B cell (primary cell): Measurements from ENCODE around the gene TUSC1. TPM values are rescaled to one million over a fixed set of nuclear protein-coding genes. Genes with fewer than 3 reads are reported as not detected.
"Not testable (repeated sequence)": the region's sequence is repeated elsewhere in the genome, so short reads cannot be mapped to it uniquely, and the experiment has no call there.

Experiments used
- ATAC-seq: fragments of 200-7000 bp; cut with Tn5 transposase; one replicate; pipeline ENCODE4 v1.10.0; 2021; ENCODE audit warnings: low read depth, mild to moderate bottlenecking, moderate number of reproducible peaks, moderate library complexity
- CTCF ChIA-PET: fragments of 350-600 bp; sonication (Branson Sonifier 250); formaldehyde crosslinking; loops from one replicate; lab custom pipeline; 2021; ENCODE audit warnings: antibody characterized with exemption, inconsistent platforms; lab: Charles Lee
- POLR2A ChIA-PET: fragments of 350-600 bp; sonication (Branson Sonifier 250); formaldehyde crosslinking; loops from one replicate; lab custom pipeline; 2021; ENCODE audit warnings: antibody characterized with exemption; lab: Charles Lee
- DNase-seq: peaks from one replicate; pipeline ENCODE4 v3.0.0; 2013
- H2AFZ ChIP-seq: 2 replicates; pipeline ENCODE4 v1.6.1; 2012; ENCODE audit warnings: mild to moderate bottlenecking, low read depth, low read length; ENCODE audit not compliant: insufficient read depth, poor library complexity, severe bottlenecking
- H3K27ac ChIP-seq, 2 donors: 1 replicate in 1 of 2; 2 replicates in 1 of 2; pipeline ENCODE4 v1.5.1; 2012 to 2013; ENCODE audit warnings: low read length in 2 of 2, mild to moderate bottlenecking in 2 of 2, moderate library complexity in 1 of 2
- H3K27me3 ChIP-seq, 4 experiments: fragments of 200-600 bp in 1 of 4; sonication (generic) in 1 of 4; replicated peaks in 1 of 4; 1 replicate in 2 of 4; 2 replicates in 2 of 4; pipeline versions ENCODE4 v1.6.1 to v1.7.0; 2013 to 2016; ENCODE audit warnings: low read length in 3 of 4, mild to moderate bottlenecking in 2 of 4, mixed read lengths in 1 of 4, moderate library complexity in 1 of 4; ENCODE audit not compliant: insufficient read depth in 4 of 4, control insufficient read depth in 3 of 4; ENCODE audit errors: control extremely low read depth in 1 of 4
- H3K36me3 ChIP-seq, 2 experiments: replicated peaks in 1 of 2; 1 replicate in 1 of 2; 2 replicates in 1 of 2; pipeline versions ENCODE4 v1.6.1 to v1.7.1; 2013; ENCODE audit warnings: low read length in 1 of 2; ENCODE audit not compliant: insufficient read depth in 2 of 2, control insufficient read depth in 1 of 2; ENCODE audit errors: control extremely low read depth in 1 of 2, extremely low read depth in 1 of 2
- H3K4me1 ChIP-seq, 2 donors: fragments of 200-600 bp in 1 of 2; sonication (generic) in 1 of 2; 1 replicate in 1 of 2; 2 replicates in 1 of 2; pipeline versions ENCODE4 v1.5.1 to v1.6.1; 2013 to 2017; ENCODE audit warnings: low read length in 2 of 2; ENCODE audit not compliant: control insufficient read depth in 2 of 2, insufficient read depth in 2 of 2
- H3K4me2 ChIP-seq: replicated peaks from 2 replicates; pipeline ENCODE3; 2012; ENCODE audit warnings: mild to moderate bottlenecking, low read depth, low read length; ENCODE audit not compliant: poor library complexity, severe bottlenecking
- H3K4me3 ChIP-seq, 5 experiments: fragments of 200-600 bp in 1 of 5; sonication (generic) in 1 of 5; 1 replicate in 3 of 5; 2 replicates in 2 of 5; pipeline versions ENCODE4 v1.5.1 to v1.7.0; 2011 to 2016; ENCODE audit warnings: low read length in 4 of 5, mild to moderate bottlenecking in 4 of 5, low read depth in 2 of 5, control low read depth in 1 of 5, moderate library complexity in 1 of 5; ENCODE audit not compliant: insufficient read depth in 1 of 5; ENCODE audit errors: control extremely low read depth in 1 of 5, extremely low read depth in 1 of 5
- H3K79me2 ChIP-seq: fragments of 200-600 bp; sonication (generic); one replicate; pipeline ENCODE4 v1.6.0; 2016; ENCODE audit warnings: low read length; ENCODE audit not compliant: control insufficient read depth, insufficient read depth
- H3K9ac ChIP-seq: fragments of 200-600 bp; sonication (generic); 2 replicates; pipeline ENCODE4 v1.6.1; 2017; ENCODE audit warnings: mild to moderate bottlenecking, low read length, moderate library complexity
- H3K9me3 ChIP-seq, 3 donors: one replicate each; pipeline versions ENCODE4 v1.6.1 to v1.7.1; 2013; ENCODE audit warnings: low read length in 2 of 3; ENCODE audit not compliant: control insufficient read depth in 2 of 3, insufficient read depth in 1 of 3; ENCODE audit errors: control extremely low read depth in 1 of 3
- H4K20me1 ChIP-seq: 2 replicates; pipeline ENCODE4 v1.6.0; 2012; ENCODE audit warnings: mild to moderate bottlenecking, low read length; ENCODE audit not compliant: insufficient read depth, control insufficient read depth, poor library complexity, severe bottlenecking
- H3K27ac Mint-ChIP-seq: one replicate; pipeline ENCODE4 v1.8.0; 2021; ENCODE audit warnings: mixed read lengths
- H3K27me3 Mint-ChIP-seq: one replicate; pipeline ENCODE4 v1.8.0; 2021; ENCODE audit warnings: mixed read lengths
- H3K4me1 Mint-ChIP-seq: one replicate; pipeline ENCODE4 v1.8.0; 2021; ENCODE audit warnings: mixed read lengths
- H3K4me3 Mint-ChIP-seq: one replicate; pipeline ENCODE4 v1.8.0; 2021; ENCODE audit warnings: mixed read lengths
- H3K9me3 Mint-ChIP-seq: one replicate; pipeline ENCODE4 v1.8.0; 2022; ENCODE audit warnings: mixed read lengths; ENCODE audit not compliant: insufficient read depth
- EZH2 ChIP-seq: IDR thresholded peaks from 2 replicates; pipeline ENCODE4 v1.6.1; 2012; ENCODE audit warnings: borderline replicate concordance, low read depth, mild to moderate bottlenecking, moderate library complexity, low read length; ENCODE audit not compliant: insufficient read depth, poor library complexity, severe bottlenecking
- WGBS: methylation state at CpG from one replicate; pipeline ENCODE4 v1.1.5; 2013; ENCODE audit warnings: missing lambda C conversion rate; ENCODE audit not compliant: insufficient coverage; 5-methylcytosine and 5-hydroxymethylcytosine counted together
- intact Hi-C: fragments of 100-400 bp; cut with micrococcal nuclease; formaldehyde crosslinking; loops from one replicate; pipeline ENCODE4 v1.10.0; 2022
- polyA plus RNA-seq: library from polyadenylated mRNA; depleted of rRNA; stranded (reverse); fragments of >200 nt; gene quantifications from 2 replicates; pipeline ENCODE4 v1.2.3, GENCODE V29; 2012
- total RNA-seq, 2 donors: library from RNA; stranded (reverse); fragments of 120-200 nt in 1 of 2; gene quantifications; 1 replicate in 1 of 2; 2 replicates in 1 of 2; pipeline versions ENCODE4 v1.2.3 to v1.2.4, GENCODE V29; 2013 to 2022
- TF ChIP-seq, protein P1 (sequence below): fragments of 200-600 bp; IDR thresholded peaks from one replicate; pipeline ENCODE4 v1.8.0; 2022; ENCODE audit warnings: antibody characterized with exemption, mild to moderate bottlenecking

Gene TUSC1
- total and polyA plus RNA-seq, 2 donors (not counting 1 experiment from before 2014, with no cell fraction given): 0.34 to 0.82 TPM

- WGBS: 77% methylated on average over 2 of the region's 2 CpGs
Observed at GRCh38 chr9:25675858-25676257, 2.4 kb downstream of the TUSC1 start.

GRCh38 chr9:25658571-25658970 is 19.7 kb downstream of the TUSC1 start:
- TF ChIP-seq, protein P1, sequence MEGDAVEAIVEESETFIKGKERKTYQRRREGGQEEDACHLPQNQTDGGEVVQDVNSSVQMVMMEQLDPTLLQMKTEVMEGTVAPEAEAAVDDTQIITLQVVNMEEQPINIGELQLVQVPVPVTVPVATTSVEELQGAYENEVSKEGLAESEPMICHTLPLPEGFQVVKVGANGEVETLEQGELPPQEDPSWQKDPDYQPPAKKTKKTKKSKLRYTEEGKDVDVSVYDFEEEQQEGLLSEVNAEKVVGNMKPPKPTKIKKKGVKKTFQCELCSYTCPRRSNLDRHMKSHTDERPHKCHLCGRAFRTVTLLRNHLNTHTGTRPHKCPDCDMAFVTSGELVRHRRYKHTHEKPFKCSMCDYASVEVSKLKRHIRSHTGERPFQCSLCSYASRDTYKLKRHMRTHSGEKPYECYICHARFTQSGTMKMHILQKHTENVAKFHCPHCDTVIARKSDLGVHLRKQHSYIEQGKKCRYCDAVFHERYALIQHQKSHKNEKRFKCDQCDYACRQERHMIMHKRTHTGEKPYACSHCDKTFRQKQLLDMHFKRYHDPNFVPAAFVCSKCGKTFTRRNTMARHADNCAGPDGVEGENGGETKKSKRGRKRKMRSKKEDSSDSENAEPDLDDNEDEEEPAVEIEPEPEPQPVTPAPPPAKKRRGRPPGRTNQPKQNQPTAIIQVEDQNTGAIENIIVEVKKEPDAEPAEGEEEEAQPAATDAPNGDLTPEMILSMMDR: no peak
- no peak for TF ChIP-seq EZH2
- H3K4me3 ChIP-seq: no peak overlapping the region
- no CpG with 5 or more reads among the region's 2 CpGs for WGBS
- H2AFZ ChIP-seq: no peak overlapping the region
- ATAC-seq (no peak), DNase-seq (no peak)
- H3K27ac Mint-ChIP-seq: no peak overlapping the region
- intact Hi-C loops: no loop called here
- no peaks in the 10 kb centered on the region for H3K36me3 ChIP-seq
- no peaks in the 10 kb centered on the region for H3K27me3 Mint-ChIP-seq
- H3K79me2 ChIP-seq: no peaks in the 10 kb centered on the region
- no peaks in the 10 kb centered on the region for H4K20me1 ChIP-seq
- no peak overlapping the region for H3K9ac ChIP-seq
- POLR2A ChIA-PET: no interaction called here
- H3K4me1 ChIP-seq: no peaks in the 10 kb centered on the region
- H3K27ac ChIP-seq: no peak overlapping the region
- CTCF ChIA-PET: no interaction called here
- no peak overlapping the region for H3K4me2 ChIP-seq
- no peaks in the 10 kb centered on the region for H3K9me3 Mint-ChIP-seq
- no peak overlapping the region for H3K4me3 Mint-ChIP-seq
- H3K9me3 ChIP-seq: no peaks in the 10 kb centered on the region
- H3K4me1 Mint-ChIP-seq: no peaks in the 10 kb centered on the region
- H3K27me3 ChIP-seq: no peaks in the 10 kb centered on the region

More at GRCh38 chr9:25675858-25676257, 2.4 kb downstream of the TUSC1 start:
- H3K4me2 ChIP-seq, H2AFZ ChIP-seq, CTCF ChIA-PET, intact Hi-C loops, H3K36me3 ChIP-seq, H3K4me3 Mint-ChIP-seq, H3K4me1 Mint-ChIP-seq, H3K9me3 ChIP-seq, POLR2A ChIA-PET, H3K4me1 ChIP-seq, H3K27me3 Mint-ChIP-seq, H3K9me3 Mint-ChIP-seq, ATAC-seq, H3K4me3 ChIP-seq, H3K27ac ChIP-seq, H3K79me2 ChIP-seq, H3K27me3 ChIP-seq, H3K9ac ChIP-seq, H3K27ac Mint-ChIP-seq, H4K20me1 ChIP-seq, DNase-seq: not testable (repeated sequence)
